ENCODE data around the gene RASL11A. TPM values are rescaled to one million over a fixed set of nuclear protein-coding genes. Genes with fewer than 3 reads are reported as not detected.

The RASL11A gene, protein sequence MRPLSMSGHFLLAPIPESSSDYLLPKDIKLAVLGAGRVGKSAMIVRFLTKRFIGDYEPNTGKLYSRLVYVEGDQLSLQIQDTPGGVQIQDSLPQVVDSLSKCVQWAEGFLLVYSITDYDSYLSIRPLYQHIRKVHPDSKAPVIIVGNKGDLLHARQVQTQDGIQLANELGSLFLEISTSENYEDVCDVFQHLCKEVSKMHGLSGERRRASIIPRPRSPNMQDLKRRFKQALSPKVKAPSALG
- 12.9 and 18.8 TPM in 2 replicates for total RNA-seq

DNA sequence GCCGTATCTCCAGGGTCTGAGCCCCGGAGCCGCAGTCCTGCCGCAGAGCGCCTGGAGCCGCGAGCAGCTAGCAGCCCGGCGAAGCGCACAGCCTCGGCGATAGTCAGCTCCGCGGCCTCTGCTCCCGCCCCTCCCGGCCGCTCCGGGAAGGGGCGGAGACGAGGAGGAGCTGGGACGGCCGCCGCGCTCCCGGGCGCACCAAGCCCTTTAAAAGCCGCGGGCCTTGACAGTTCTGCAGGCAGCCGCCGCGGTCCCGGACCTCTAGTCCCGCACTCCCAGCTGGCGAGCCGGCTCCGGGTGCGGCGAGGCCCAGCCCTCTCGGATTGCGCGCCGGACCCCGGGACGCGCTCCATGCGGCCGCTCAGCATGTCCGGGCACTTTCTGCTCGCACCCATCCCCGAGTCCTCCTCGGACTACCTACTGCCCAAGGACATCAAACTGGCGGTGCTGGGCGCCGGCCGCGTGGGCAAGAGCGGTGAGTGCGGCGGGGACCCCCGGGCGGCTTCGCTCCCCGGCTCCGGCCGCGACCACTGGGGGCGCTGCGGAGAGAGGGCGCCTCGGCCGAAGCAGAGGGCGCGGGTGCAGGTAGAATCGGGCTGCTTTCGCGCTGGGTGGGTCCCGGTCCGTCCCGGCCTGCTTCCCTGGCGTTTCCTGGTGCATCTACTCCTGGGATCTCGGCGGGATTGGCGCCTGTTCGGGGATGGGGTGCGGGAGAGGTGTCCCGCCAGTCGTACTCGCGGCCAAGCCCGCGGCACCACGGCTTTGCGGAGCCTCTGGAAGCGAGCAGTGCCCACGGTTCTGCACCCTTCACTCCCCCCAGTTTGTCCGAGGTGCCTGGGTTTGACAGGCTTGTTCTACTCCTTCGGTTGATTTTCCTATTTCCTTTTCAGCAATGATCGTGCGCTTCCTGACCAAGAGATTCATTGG, at the start of gene RASL11A:
Gene RASL11A (plus strand): TSS at position 237 of the 927 bp plus-strand sequence. CDS start 115 bp downstream, at position 352.

DNA sequence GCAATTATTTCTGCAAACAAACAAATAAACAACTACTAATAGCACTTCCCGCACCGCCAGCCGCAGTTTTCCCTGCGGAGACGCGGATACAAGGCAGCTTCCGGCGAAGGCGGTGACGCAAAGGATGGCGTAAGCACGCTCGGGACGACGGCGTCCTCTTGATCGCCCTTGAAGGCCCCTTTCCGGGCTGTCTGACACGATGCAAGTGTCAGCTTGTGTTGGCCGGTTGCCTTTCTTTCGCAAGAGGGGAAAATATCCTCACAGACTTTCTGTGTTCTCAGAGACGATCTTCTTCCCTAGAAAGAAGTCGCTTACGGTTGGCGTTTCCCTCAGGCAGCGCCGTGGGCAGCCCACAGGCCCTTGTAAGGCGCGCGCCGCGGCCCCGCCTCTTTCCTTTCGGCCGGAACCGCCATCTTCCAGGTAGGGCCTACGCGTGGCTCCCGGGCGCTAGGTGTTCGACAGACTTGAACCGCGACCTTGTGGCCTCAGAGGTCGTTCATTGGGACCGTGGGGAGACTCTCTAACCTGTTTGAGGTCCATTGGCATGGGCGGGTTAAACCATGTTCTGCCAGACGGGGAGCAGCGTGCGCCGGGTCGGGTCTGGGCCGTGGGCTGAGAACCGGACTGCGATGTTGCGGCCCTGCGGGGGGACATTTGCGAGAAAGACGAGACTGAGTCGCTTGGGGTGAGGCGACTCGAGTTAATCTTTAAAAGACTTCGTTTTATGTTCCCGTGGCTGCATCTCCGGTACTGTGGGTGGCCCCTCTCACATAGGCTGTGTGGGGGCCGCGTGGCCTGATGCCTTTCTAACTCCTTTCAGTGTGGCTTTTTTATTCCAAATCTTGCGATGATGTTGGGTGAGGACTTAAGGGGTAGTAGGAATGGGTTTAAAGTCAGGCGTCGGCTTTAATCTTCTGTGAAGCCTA, 19.2 kb upstream of the RASL11A start, which contains the start of gene RPL21:
Gene RPL21 (plus strand): TSS at position 393 of the 926 bp plus-strand sequence. CDS start 2,219 bp downstream, outside the sequence.

Other genes with a start within 250 kb of the RASL11A start
- 25.6 and 35.7 TPM in 2 replicates for gene USP12, start 99.0 kb upstream of the RASL11A start, total RNA-seq
- 561 and 710 TPM in 2 replicates for gene RPL21, start 19.3 kb upstream of the RASL11A start, total RNA-seq
- 118 and 140 TPM in 2 replicates for gene GTF3A, start 153.8 kb downstream of the RASL11A start, total RNA-seq
- gene MTIF3, start 179.7 kb downstream of the RASL11A start, total RNA-seq: 57.7 and 64.5 TPM in 2 replicates